ENCODE measurements around the gene OR52E2. TPM values are rescaled to one million over a fixed set of nuclear protein-coding genes. Genes with fewer than 3 reads are reported as not detected.

Gene OR52E2
- polyA plus RNA-seq, 1 of the 3 experiments (the other 2 are of a cell fraction), result not detected

GRCh38 chr11:5037926-5038325, 21.5 kb downstream of the OR52E2 start (continued):
- TF ChIP-seq USF2 (IDR thresholded peaks at IDR 0.05; ENCODE audit: borderline replicate concordance, low read depth, low read length), result no peak
- TF ChIP-seq FOXJ3 (CRISPR knock-in tag; IDR thresholded peaks at IDR 0.05), result no peak
- TF ChIP-seq MEF2A (IDR thresholded peaks at IDR 0.05; ENCODE audit: borderline replicate concordance, low read depth), result no peak
- TF ChIP-seq CHD2 (IDR thresholded peaks at IDR 0.05; ENCODE audit: low read length, partially characterized antibody), result no peak
- no peak for TF ChIP-seq POLR2AphosphoS5 (IDR thresholded peaks at IDR 0.05; ENCODE audit: low read depth, low read length)
- no peak for TF ChIP-seq JUND (IDR thresholded peaks at IDR 0.05)
- TF ChIP-seq FOSL2 (IDR thresholded peaks at IDR 0.05; ENCODE audit: borderline replicate concordance, low read depth), result no peak
- no peak for TF ChIP-seq GATA2 (CRISPR knock-in tag; IDR thresholded peaks at IDR 0.05)

GRCh38 chr11:5036669-5037068, 22.8 kb downstream of the OR52E2 start:
- no peak overlapping the region for H3K27ac ChIP-seq (ENCODE audit: low read depth in 2 of 2, low read length in 1 of 2)
- H3K4me1 ChIP-seq (ENCODE audit: control insufficient read depth in 1 of 2, insufficient read depth in 2 of 2, low read depth in 1 of 2, low read length in 1 of 2), result no peaks in the 10 kb centered on the region
- TF ChIP-seq NFIC (IDR thresholded peaks at IDR 0.05; ENCODE audit: borderline replicate concordance) (no peak), MEF2A (IDR thresholded peaks at IDR 0.05; ENCODE audit: borderline replicate concordance, low read depth) (no peak)
- no peak for DNase-seq
- no peak overlapping the region for H3K9ac ChIP-seq
- H2AFZ ChIP-seq (ENCODE audit: low read depth), result no peak overlapping the region
- no peak overlapping the region for H3K4me2 ChIP-seq
- H3K9me2 ChIP-seq, result no peaks in the 10 kb centered on the region
- no peaks in the 10 kb centered on the region for H3K9me3 ChIP-seq
- no peaks in the 10 kb centered on the region for H3K27me3 ChIP-seq (ENCODE audit: insufficient read depth)
- WGBS (ENCODE audit: low lambda C conversion rate), result 3% methylated on average over 2 of the region's 2 CpGs
- no peaks in the 10 kb centered on the region for H4K20me1 ChIP-seq (ENCODE audit: insufficient read depth)
- no peaks in the 10 kb centered on the region for H3K79me2 ChIP-seq (ENCODE audit: insufficient read depth)
- H3K4me3 ChIP-seq (ENCODE audit: low read depth in 2 of 2, low read length in 1 of 2), result no peak overlapping the region
- ChIA-PET CTCF (no interaction called here), POLR2A (no interaction called here)
- no peaks in the 10 kb centered on the region for H3F3A ChIP-seq (replicated peaks; ENCODE audit: insufficient read depth)
- H3K36me3 ChIP-seq (replicated peaks in 1 of 2; ENCODE audit: control insufficient read depth in 1 of 2, insufficient read depth in 2 of 2, low read length in 1 of 2), result no peaks in the 10 kb centered on the region

GRCh38 chr11:5021996-5022395, 37.4 kb downstream of the OR52E2 start:
- no peaks in the 10 kb centered on the region for H3K4me1 ChIP-seq (ENCODE audit: control insufficient read depth in 1 of 2, insufficient read depth in 2 of 2, low read depth in 1 of 2, low read length in 1 of 2)
- no peak for TF ChIP-seq USF1 (IDR thresholded peaks at IDR 0.05; ENCODE audit: borderline replicate concordance, low read depth)
- TF ChIP-seq EP300 (IDR thresholded peaks at IDR 0.05; ENCODE audit: borderline replicate concordance in 1 of 2, low read depth in 1 of 2, low read length in 1 of 2), result no peak
- no peaks in the 10 kb centered on the region for H3K9me2 ChIP-seq
- no peak for DNase-seq
- no peaks in the 10 kb centered on the region for H3K79me2 ChIP-seq (ENCODE audit: insufficient read depth)
- H4K20me1 ChIP-seq (ENCODE audit: insufficient read depth), result no peaks in the 10 kb centered on the region
- 0% methylated on average over 2 of the region's 2 CpGs for WGBS (ENCODE audit: low lambda C conversion rate)
- H3F3A ChIP-seq (replicated peaks; ENCODE audit: insufficient read depth), result no peaks in the 10 kb centered on the region
- H2AFZ ChIP-seq (ENCODE audit: low read depth), result no peak overlapping the region
- H3K27me3 ChIP-seq (ENCODE audit: insufficient read depth), result no peaks in the 10 kb centered on the region
- no peak overlapping the region for H3K4me2 ChIP-seq
- H3K4me3 ChIP-seq (ENCODE audit: low read depth in 2 of 2, low read length in 1 of 2), result no peak overlapping the region
- CTCF ChIA-PET, result no interaction called here
- POLR2A ChIA-PET, result no interaction called here
- no peak overlapping the region for H3K27ac ChIP-seq (ENCODE audit: low read depth in 2 of 2, low read length in 1 of 2)
- H3K9ac ChIP-seq, result no peak overlapping the region
- H3K36me3 ChIP-seq (replicated peaks in 1 of 2; ENCODE audit: control insufficient read depth in 1 of 2, insufficient read depth in 2 of 2, low read length in 1 of 2), result no peaks in the 10 kb centered on the region
- H3K9me3 ChIP-seq, result no peaks in the 10 kb centered on the region
